Sciatic nerve (tissue), 2 donors: ENCODE measurements around the gene HNRNPC. TPM values are rescaled to one million over a fixed set of nuclear protein-coding genes. Genes with fewer than 3 reads are reported as not detected.
"Not testable (repeated sequence)": the region's sequence is repeated elsewhere in the genome, so short reads cannot be mapped to it uniquely, and the experiment has no call there.

Experiments used
- ATAC-seq: fragments of 200-7000 bp; cut with Tn5 transposase; one replicate; pipeline ENCODE4 v1.9.1; 2020; ENCODE audit warnings: mild to moderate bottlenecking, moderate library complexity
- DNase-seq: peaks from one replicate; pipeline ENCODE4 v3.0.0-alpha.2; 2020; ENCODE audit warnings: low spot score
- intact Hi-C: fragments of 100-400 bp; cut with DNase I; formaldehyde crosslinking; loops from one replicate; pipeline ENCODE4 v1.14.2; 2022
- total RNA-seq: library from RNA; stranded (reverse); fragmentation: NEBNext Ultra II Directional; extraction: Animal tissue kit (Norgen Biotek cat#: 25700); gene quantifications from one replicate; pipeline ENCODE4 v1.2.1, GENCODE V29; 2021
- donor health status: DM: no; HTN: no; CAD: no.
- donor health status: DM: no; HTN: no; CAD: no.

The HNRNPC gene
- total RNA-seq, 1 donor from 2014 or later = 395 TPM

DNA sequence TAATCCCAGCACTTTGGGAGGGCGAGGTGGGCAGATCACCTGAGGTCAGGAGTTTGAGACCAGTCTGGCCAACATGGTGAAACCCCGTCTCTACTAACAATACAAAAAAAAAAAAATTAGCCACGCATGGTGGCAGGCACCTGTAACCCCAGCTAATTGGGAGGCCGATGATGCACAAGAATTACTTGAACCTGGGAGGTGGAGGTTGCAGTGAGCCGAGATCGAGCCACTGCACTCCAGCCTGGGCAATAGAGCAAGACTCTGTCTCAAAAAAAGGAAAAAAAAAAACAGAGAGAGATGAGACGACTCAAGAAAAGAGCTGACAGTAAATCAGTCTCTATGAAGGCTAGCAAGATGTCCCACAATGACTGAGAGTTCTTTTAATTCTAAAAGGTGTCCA, 44.1 kb downstream of the HNRNPC start:
- ATAC-seq, DNase-seq, intact Hi-C loops: not testable (repeated sequence)

DNA sequence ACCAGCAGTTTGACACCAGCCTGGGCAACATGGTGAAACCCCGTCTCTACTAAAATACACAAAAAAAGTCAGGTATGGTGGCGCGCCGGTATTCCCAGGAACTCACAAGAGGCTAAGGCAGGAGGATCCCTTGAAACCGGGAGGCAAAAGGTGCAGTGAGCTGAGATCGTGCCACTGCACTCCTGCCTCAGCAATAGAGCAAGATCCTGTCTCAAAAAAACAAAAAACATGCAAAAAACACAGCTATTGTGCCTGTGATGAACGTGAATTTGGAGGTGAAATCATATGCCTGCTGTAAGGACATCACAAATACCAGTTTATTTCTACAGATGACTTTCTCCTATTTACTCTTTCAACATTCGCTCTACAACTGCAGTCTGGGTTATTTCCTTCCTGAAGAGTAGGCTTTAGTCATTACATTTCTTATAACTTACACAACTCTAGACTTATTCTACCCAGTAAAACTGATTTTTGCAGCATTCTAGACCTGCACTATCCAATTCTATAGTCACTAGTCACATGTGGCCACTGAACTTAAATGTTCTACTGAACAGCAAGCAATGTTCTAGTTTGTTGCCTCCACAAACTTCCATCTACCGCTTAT, 48.3 kb downstream of the HNRNPC start:
- intact Hi-C loops = no loop called here
- no peak for ATAC-seq
- no peak for DNase-seq

DNA sequence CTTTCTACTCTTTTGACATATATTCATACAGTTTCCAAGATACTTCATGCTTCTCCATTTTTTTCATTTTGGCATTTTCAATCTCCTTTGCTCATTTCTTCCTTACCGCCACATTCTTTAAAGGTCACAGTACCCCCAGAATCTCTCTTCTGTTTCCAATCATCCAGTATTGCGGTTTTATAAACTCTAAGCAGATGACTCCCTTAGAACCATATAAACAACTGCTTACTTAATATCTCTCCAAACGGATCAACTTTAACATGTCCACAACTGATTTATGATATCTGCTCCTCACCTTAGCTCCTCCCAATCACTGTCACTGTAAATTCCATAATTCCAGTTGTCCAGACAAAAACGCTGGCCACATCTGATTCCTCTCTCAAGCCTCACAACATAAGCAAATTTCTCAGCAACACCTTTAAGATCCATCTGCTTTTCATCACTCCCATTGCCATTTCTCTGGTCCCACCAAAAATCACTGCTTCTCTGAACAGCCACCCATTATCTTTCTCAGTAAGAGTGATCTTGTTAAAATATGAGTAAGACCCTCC, 49.6 kb downstream of the HNRNPC start:
- ATAC-seq (no peak), DNase-seq (no peak)
- intact Hi-C loops = no loop called here

DNA sequence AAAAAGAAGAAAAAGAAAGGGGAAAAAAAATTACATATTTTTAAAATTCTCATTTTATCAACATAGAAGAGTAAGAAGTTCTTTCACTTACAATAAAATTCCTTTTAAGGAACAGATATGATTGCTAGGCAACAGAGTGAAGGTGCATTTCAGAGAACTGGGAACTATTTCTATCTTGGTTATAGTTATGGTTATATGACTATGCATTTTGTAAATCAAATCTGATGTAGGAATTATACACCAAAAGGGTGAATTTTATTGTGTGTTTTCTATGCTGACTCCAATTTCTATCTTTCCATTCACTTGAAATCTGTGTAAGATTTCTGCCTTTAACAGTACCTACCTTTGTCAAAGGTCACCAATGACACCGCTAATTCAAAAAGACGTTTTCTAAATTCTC, 50.1 kb downstream of the HNRNPC start:
- intact Hi-C loops = no loop called here
- DNase-seq (no peak), ATAC-seq (no peak)

DNA sequence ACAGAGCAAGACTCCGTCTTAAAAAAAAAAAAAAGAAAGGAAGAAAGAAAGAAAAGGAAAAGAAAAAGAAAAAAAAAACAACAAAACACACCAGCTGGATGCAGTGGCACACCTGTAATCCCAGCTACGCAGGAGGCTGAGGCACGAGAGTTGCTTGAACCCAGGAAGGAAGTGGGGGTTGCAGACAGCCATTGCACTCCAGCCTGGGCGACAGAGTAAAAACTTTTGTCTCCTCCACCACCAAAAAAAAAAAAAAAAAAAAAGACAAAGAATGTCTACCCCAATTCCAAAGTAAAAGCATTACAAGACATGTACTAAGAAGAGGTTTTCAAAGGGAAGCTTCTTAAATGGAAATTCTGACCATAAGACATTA, 53.4 kb downstream of the HNRNPC start:
- intact Hi-C loops = no loop called here
- ATAC-seq (no peak), DNase-seq (no peak)

DNA sequence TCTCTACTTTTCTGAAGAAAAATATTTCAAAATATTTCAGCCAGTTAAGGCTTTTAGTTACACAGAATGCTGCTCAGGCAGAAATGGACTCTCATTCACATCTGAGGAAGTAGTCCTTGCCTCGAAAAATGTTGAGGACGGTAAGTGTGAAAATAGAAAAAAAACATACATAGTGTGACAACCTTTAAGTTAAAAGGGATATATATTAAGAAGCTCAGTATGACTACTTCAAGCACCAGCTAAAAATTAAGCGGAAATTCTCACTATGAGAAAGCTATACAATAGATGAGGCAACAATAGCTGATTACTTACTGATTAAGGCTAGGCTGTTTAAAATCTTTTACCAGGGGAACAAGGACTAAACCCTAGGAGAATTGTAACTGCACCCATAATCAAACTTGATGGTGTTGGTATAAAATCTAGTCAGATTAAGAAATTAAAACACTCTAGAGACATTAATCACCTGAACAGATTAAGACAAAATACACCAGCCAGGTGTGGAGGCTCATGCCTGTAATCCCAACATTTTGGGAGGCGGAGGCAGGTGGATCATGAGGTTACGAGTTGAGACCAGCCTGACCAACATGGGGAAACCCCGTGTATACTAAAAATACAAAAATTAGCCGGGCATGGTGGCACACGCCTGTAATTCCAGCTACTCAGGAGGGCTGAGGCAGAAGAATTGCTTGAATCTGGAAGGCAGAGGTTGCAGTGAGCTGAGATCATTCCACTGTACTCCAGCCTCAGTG, 53.9 kb downstream of the HNRNPC start:
- DNase-seq (no peak), ATAC-seq (no peak)
- intact Hi-C loops = no loop called here

DNA sequence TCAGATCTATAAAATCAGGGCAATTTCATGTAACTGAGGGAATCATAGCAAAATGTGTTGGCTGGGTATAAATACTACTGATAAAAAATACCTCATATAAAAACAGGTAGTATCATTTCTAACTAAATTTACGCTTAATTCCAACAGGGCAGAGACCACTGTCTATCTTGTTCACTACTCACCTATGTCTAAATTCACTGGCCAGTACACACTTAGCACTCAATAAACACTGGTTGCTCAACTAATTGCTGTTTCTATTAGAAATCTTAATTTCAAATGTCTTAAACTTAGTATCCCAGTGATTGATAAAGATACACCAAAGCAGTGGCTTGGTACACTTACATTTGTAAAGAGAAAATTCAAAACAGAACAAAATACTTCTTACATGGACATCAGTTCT, 55.6 kb downstream of the HNRNPC start:
- ATAC-seq = no peak
- intact Hi-C loops = no loop called here
- no peak for DNase-seq

DNA sequence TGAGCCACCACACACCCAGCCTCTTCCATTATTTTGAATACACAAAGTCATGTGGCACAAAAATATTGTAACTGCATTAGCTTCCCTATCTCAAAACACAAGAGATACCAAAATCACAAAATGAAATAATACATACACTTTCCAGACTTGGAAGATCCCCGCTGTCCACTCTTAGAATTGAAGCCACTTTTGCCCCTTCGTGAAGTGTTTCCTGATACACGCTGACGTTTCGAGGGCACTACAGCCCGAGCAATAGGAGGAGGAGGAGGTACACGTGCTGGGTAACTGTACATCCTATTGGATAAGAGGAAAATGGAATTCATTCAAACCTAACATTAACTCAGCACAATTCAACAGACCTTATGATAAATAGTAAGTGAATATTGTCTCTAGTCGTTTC, 56.4 kb downstream of the HNRNPC start:
- DNase-seq, intact Hi-C loops, ATAC-seq: not testable (repeated sequence)

DNA sequence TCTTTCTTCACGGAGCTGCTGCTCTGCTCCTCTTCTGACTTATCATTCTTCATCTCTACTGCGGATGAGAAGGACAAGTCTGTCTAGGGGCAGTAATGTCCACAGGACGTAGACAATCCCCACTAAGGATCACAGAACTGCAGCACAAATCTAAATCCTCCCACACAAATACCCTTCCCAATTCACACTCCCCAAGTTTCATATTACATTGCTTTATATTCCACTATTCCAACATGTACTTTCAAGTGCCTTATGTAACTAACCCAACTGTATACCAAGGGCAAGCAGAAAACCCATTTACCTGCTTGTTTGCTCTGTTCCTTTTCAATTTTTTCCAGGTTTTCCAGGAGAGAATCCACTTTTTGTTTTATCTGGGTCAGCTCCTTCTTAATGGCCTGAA, 57.7 kb downstream of the HNRNPC start:
- DNase-seq (no peak), ATAC-seq (no peak)
- intact Hi-C loops = no loop called here

DNA sequence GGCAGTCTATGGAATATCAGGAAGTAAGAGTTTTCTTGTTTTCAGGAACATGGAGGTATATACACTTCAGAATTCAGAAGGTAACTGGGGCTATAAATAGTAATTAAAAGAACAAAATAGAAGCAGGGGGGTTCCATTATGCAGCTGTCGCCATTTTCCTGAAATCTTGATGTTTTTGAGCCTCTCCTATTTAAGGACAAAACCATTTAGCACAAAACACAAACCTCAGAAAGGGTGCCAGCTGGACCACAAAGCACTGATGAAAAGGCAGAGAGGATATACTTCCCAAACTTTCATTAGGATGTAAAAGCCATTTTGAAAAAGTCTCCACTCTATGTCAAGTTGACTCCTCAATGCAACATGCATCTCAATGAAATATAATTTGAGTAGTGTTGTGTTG, 59.2 kb downstream of the HNRNPC start:
- intact Hi-C loops = no loop called here
- ATAC-seq = no peak

DNA sequence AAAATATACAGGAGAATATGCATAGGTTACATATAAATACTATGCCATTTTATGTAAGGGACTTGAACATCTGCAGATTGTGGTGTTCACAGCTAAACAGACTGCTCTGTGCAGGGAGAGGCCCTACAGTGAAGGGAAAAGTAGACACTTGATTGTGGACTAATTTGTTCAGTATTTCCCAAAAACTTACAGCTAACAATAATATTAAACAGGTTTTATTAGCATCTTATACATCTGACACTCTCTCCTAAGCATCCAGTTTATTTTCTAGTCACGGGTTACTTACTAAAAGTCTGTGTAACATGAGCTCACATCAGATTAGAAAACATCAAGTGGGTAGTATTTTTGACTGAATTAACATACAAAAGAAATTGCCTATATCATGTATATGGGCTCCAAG, 60.1 kb downstream of the HNRNPC start:
- intact Hi-C loops = loop anchor here (5.0 kb wide), 1 partner anchor 1528 kb away; no protein-coding TSS in a partner anchor
- ATAC-seq (no peak), DNase-seq (no peak)

More for the DNA sequence above, 59.2 kb downstream of the HNRNPC start:
- DNase-seq = no peak

DNA sequence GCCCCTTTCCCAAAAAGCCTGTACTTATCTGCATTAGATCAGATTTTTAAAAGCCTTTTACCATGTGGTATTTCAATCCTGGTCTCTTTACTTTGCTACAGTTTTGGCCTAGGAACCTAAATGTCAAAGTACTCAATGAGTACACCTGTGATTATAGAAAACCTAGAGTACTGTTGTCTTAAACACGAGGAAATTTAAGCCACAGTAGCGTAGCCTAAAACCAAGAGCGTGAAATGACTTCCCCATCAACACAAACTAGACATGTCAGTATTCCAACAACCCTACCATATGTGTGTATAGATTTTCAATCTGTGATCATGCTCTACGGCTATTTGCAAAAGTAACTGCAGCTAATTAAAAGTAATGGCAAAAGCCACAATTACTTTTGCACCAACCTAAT, 60.7 kb downstream of the HNRNPC start:
- ATAC-seq (no peak), DNase-seq (no peak)
- intact Hi-C loops = loop anchor here (5.0 kb wide), 1 partner anchor 1529 kb away; no protein-coding TSS in a partner anchor

DNA sequence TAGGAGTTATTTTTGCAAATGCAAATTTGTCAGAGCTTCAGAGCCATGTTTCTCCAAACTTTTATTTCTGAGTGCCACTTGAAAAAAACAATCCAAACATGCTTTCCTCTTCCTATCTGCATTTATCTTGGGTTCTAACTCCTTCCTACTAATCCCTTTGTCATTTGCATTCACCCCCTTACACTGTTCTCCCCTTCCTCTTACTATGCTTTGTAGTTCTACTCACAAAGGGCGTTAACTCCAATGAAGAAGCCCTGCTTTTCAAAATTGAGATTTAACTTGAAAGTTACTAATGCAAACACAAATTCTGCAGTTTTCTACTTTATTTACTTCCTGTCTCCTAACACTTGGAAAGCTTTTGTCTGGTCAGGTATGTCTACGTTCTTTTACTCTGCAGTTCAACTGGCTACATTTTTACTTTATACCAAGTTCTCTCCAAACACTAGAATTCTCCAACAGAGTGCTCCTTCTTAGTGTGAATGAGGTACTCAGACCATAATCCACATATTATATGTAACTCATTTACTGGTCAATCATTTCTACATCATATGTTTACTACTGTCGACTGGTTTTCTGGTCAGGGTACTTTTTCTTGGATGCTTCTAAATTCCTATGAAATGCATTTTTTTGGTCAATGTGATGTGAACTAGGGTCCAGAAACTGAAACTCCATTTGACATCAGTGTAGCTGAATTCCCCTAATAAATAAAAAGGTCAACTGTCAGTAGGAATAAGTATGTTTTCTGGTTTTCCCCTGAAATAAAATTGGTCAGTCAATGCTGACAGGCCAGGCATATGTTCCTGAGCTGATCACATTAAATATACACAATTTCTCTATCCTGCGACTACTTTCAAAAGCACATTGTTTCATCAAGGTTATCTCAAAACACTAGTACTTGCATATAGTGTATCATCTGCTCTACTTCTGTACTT, 62.2 kb downstream of the HNRNPC start:
- no peak for DNase-seq
- no peak for ATAC-seq
- intact Hi-C loops = loop anchor here (5.0 kb wide), 1 partner anchor 1530 kb away; no protein-coding TSS in a partner anchor

DNA sequence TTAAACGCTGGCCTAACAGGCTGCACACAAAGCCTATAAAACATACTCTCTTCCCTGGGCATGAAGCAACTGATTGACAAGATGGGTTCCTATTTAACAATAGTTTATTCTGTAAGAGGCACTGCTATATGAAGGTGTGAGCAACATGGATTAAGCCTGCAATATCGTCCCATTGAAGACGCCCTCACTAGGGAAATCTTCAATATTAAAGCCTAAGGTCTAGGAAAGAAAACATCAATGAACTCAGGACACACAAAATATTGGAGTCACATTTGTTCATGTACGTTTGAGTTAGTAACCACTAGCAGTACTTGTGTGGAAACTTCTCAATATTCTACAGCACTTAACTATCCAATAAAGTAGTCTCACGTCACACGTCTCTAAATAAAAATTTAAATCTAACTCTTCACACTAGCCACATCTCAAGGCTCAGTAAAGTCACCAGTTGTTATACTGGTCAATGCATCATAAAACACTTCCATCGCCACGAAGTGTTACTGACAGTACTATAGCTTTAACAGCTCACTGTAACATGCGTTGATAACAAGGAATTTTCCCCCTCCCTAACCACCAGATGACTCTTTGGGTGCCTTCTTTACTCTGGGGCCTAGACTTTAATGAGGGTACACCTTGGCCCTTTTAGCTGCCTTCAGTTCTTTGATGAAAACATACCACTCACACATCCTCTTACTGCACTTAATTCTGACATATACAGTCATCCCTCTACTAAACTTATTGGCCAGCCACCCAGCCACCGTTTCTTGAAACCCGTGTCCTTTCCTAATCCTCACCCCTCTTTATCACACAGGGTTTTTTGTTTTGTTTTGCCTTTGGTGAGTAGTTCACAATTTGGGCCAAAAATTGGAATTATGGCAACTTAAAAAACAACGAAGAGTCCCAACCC, 63.3 kb downstream of the HNRNPC start:
- intact Hi-C loops = loop anchor here (5.0 kb wide), 1 partner anchor 1531 kb away; no protein-coding TSS in a partner anchor
- ATAC-seq (no peak), DNase-seq (no peak)

DNA sequence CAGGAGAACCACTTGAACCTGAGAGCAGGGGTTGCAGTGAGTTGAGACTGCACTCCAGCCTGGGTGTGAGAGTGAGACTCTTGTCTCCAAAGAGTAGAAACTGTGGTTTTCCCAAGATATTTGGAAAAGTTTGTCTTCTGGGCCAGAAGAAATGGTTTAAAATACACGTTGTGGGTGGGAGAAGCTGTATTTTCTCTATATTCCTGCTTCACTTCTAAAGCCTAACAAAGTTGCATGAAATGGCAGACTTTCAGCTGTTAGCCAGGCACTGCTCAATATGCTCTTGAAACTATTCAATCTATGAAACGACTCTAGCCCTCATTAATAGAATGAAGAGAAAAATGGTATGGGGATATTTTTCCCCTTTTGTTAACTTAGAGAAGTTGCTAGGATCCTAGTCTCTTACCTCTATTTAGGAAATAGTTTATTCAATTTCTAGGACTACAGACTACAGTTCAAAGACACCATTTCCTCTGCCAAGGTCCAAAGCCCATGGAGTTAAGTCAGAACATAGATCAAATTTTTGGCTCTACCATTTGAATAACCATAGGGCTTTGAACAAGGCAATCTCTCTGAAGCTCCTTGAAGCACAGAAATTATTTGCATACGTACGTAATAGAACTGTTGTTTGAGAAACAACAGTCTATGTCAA, 64.1 kb downstream of the HNRNPC start:
- DNase-seq (no peak), ATAC-seq (no peak)
- intact Hi-C loops = loop anchor here (5.0 kb wide), 1 partner anchor 1532 kb away; no protein-coding TSS in a partner anchor

DNA sequence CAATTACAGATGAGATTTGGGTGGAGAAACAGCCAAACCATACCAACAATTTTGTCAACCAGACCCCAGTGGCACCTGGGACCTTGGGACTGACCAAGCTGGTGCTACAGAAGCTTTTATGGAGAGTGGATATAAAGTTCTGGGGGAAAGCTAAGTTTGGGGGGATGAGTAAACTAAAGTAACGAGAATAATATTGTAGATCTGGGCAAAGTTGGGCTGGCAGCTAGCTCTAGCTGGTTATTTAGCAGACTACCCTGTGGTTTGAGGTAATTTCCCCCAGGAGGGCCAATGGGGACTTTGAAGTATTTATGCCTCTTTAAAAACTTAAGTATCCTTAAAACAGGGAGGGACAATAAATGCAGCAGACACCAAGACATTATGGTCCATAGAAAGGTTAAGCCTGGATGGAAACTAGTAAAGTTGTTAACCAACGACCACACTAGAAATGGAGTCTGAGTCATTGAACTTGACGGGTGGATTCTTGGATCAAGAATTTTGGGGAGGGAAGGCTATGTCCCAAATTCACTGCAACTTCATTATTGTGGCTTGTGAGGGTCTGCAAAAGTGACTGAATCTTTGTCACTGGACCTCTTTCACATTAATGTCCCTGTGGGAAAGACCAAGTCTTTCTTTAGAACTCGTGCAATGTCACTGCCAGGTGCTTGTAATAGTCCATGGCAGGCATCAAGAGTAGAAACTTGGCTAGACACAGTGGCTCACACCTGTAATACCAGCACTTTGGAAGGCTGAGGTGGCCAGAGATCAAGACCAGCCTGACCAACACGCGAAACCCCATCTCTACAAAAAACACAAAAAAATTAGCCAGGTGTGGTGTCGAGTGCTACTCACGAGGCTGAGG, 64.8 kb downstream of the HNRNPC start:
- DNase-seq = no peak
- intact Hi-C loops = loop anchor here (5.0 kb wide), 1 partner anchor 1533 kb away; no protein-coding TSS in a partner anchor
- no peak for ATAC-seq
